Activated gamma-delta T cell treated with Interleukin-2 at 50 U/mL for 16 hours (primary cell): ENCODE results near the gene OSGEP.

Source experiments
- DNase-seq: peaks from one replicate; pipeline ENCODE4 v3.0.0-alpha.2; 2020

Gene OSGEP

DNA sequence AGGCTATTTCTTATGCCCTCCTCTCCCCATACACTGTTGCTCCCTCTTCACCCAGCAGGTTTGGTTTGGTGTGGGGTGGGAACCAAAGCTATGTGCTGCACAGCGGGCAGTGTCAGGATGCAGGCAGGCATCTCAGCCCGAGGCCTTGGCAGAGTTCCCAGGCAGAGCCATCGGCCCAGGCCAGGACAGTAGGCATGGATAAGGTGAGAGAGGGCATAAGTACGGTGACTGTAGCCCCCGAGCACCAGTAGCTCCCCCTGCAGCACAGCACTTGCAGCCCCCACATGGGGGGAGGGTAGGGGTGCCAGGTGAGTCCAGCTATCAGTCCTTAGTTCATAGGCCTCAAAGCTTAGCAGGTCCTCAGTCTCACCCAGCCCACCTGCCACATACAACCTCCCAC, 25.8 kb downstream of the OSGEP start:
- no peak for DNase-seq

DNA sequence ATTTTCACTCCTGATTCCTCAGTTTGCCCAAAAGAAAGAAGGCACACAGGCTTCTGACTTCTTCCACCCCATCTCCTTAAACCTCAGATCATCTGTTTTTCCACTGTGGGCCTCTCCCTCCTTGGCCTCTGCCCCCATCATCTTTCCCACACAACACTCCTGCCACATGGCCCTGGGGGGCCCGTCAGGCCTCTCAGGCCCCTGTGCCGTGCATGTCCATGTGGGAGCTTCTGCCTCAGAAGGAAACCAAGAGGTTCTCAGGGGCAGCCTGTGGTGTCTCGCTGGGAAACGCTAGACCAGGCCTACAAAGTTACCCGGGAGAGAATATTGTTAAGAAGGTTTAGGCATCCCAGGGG, 26.6 kb downstream of the OSGEP start:
- no peak for DNase-seq

DNA sequence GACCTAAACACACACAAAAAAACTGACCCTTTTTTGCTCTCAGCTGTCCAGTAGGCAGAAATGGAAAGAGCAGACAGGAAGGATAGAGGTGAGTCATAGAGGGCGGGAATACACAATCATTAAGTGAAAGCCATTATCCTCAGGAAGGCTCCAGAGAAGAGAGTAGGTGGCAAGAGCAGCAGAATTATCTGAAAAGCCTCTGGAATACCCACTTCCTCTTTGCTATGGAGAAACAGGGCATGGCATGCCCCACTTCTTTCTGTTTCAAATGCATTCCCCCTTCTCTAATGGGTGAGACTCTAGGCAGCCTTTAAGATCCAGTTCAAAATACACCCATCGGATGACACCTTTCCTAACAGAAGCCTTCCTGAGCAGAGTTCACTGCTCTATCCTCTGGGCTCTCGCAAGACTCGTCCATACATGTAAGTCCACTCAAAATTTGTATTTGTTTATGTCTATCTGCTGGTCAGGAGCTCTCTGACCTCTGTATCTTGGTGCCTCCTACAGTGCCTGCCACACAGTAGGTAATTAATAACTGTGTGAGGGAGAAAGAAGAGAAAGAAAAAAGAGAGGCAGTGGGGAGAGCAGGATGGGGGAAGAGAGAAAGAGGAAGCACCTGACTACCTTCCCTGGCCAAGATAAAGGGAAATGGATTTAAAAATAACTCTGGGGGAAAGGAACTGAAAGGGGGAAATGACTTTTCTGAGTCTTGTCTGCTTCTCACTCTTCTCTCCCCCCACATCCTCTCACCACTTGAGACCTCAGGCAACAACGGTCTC, 27.2 kb downstream of the OSGEP start:
- no peak for DNase-seq

DNA sequence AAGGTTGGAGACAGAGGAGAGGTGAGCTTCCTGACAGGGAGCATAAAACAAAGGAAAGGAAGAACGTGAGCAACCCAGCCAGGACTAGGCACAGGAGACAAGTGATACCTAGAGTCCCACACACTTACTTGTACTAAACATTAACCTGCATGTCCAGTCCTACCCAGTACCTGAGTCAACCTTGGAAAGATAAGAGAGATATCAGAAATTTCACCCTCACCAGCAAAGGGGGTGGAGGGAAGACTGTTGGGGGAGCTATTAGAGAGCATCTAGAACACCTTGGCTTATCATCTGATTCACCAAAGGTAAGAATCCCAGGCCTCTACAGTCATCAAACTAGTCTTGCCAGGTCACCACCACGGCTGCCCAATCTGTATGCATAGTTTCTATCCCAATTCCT, 29.8 kb downstream of the OSGEP start:
- DNase-seq = no peak

DNA sequence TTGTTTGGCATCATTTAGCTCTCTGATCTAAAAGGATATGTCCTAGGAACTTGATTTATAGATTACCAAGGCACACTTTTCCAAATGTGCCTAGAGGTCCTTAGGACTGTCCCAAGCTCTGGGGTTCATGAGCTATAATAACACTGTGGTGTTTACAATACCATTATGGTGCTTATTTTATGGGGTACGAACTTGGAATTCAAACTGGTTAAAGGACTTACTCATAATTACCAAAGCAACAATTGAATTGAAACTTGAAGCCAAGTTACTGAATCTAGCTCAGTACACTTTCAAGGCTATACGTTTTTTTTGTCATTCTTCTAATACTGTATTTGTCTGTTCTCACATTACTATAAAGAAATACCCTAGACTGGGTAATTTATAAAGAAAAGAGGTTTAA, 31.7 kb downstream of the OSGEP start:
- DNase-seq = no peak

DNA sequence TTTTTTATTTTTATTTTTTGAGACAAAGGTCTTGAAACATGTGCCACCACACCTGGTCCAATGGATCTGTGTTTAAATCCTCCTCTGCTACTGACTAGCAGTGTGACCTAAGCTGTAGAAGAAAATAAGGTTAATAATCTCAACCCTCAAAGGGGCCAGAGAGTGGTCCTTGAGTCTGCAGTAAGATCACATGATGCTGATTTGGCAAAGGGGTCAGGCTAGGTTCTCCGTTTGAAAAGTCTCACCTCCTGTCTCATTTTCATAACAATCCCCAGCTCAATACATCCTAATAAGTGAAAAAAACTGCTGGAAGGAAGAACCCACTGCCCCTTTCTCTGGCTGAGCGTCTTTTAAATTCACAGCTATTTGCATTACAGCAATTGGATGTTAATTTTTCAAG, 33.3 kb downstream of the OSGEP start:
- DNase-seq = no peak

DNA sequence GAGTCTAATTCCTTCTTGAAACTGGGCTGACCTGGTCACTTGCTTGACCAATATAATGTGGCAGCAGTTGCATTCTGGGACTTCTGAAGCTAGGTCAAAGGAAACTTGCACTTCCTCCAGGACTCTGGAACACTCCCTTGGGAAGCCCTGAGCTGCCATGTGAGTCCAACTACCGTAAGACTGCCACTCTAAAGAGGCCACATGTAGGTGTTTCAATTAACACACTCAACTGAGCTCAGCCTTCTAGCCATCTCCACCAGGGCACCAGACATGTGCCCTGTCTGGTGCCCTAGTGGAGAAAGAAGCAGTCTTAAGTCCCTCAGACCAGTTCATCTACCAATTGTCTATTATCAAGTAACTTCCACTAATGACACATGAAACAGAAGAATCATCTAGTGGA, 35.2 kb downstream of the OSGEP start:
- DNase-seq = no peak

DNA sequence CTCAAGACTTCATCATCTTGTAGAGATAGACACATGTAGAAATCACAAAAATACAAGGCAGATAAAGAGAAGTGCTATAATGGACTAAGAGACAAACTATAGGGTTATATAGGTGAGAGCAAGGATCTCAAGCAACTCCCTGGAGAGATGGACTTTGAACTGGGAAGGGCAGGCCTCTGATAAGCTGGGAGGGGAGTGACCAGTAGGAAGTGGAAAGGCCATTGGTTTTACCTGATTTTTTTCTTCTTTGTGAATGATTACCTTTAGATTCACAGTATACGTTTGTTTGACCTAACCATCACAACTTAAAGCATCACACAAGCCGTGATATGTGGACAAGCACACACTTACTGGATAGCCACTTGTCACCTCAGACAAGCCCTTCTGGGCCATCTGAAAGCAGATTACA, 36.1 kb downstream of the OSGEP start:
- no peak for DNase-seq

DNA sequence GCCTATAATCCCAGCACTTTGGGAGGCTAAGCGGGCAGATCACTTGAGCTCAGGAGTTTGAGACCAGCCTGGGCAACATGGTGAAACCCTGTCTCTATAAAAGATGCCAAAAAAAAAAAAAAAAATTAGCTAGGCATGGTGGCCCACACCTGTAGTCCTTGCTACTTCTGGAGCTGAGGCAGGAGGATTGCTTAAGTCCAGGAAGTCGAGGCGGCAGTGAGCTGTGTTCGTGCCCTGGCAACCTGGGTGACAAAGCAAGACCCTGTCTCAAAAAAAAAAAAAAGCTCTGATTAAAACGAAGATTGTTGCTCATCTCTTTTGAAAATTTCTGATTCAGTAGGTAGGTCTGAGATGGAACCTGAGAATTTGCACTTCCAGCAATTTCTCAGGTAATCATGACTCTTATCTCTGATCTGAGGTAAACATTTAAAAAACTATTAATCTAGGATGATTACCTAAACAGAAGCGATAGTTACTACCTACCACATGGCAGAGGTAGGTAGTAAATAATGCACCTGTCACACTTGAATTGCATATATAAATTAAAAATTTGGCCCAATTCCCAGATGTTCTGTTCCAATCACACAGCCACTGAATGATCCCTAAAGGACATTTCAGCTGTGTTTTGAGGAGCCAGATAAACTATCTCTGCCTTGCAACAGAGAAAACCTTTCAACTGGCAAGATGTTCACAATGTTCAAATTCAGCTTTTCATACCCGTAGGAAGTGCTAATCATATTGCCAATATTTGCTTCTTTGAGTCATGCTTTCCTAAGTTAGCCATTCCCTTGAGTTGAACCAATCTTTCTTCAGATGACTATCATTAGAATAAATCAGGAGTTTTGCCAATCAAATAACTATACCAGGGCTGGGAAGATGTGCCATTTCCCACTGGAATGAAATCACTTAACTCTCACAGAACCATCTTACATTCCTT, 37.1 kb downstream of the OSGEP start:
- DNase-seq = no peak

DNA sequence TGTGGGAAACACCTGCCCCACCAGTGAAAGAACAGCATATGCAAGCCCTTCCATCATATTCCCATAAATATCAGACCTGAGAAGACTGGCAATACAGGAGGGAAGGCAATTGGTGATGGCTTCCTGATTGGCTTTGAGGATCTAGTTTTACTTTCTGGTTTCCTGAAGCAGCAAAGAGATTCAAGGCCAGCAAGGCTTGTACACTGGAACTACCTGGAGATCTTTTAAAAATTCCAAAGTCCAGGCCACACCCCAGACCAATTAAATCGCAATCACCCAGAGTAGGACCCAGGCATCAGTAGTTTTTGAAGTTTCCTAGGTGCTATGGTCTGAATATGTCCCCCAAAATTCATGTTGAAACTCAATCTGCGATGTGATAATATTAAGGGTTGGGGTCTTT, 38.4 kb downstream of the OSGEP start:
- no peak for DNase-seq

DNA sequence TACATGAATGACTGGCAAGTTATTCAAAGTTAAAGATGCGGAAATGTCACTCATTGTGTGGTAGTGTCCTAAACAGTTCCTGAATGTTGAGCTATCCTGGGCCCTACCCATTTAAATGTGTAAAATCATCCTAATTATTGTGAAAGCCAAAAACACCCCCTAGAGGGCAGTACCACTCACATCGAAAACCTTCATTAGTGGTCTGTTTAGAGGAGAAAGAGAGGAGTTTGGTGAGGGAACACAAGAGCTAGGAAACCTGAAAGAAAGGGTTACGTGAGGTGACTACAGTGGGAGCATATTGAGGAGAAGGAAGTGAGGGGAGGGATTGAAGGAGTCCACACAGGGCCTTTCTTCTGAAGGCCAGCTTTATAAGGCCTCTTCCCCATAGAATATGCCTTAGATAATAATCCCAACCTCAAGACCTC, 38.8 kb downstream of the OSGEP start:
- DNase-seq = peak; percentile 23

DNA sequence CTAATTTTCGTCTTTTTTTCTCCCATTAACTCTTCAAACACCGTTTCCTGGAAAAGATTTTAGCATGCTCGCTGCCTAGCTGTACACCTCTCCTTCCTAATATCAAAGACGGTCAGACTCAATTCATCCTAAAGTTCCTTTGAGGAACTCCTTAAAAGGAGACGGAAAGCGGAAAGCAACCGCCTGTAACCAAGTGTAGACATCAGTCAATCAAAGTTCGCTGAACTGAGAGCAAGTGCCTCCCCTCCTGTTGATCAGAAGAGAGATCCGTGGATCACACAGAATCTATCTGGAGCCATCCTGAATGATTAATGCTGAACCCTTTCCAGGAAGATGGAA, 40.9 kb downstream of the OSGEP start:
- no peak for DNase-seq

DNA sequence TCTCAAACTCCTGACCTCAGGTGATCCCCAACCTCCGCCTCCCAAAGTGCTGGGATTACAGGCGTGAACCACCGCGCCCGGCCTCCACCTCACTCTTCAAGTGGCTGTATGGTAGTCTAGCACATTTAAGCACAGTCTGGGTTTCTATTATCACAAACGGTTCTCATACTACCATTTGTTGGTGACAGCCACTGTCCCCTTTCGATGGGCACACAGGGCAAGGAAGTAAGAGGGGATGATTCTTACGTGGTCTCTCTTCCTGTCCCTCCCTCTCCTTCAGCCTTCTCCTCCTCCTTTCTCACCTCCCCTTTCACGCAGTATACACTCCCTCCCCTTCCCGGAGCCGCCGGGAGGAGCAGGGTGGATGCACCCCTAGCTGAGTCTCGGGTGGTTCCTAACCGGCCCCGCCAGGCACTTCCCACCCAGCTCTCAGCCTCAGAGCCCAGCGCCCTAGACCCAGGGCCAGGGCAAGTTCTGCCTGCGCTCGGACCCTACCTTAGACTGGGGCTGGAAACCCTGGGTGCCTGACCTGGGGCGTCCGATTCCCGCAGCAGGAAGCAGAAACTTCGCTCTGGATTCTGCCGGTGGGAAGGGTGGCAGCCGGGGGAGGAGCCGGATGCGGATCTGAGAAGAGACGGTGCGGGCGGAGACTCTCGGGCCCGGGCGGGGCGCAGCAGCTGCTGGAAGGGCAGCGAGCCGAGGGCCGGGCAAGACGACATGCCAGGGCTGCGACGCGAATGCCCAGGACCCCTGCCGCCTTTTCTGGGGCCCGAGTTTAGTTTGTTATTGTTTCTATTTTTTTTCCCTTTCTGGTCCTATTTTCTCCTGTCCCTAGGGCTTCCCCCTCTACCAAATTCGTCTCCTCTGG, 41.5 kb downstream of the OSGEP start, which contains the start of gene TEP1:
Gene TEP1, minus strand, starts transcription at position 626 of the 868 bp plus-strand sequence. CDS start 5,062 bp downstream, outside the sequence.
- DNase-seq = peak; percentile 69

DNA sequence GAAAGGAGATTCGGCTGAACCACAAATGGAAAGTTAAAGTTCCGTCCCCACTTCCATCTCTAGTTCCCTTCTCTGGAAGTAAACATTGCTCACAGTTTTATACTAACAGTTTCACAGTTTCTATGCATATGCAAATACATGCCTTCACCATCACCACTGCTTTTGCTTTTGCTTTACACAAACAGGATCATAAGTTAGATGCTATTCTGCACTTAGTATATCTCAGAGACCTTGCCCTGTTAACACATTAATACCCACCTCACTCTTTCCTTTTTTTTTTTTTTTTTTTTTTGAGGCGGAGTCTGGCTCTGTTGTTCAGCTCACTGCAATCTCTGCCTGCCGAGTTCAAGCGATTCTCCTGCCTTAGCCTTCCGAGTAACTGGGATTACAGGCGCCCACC, 42.2 kb downstream of the OSGEP start:
- no peak for DNase-seq

DNA sequence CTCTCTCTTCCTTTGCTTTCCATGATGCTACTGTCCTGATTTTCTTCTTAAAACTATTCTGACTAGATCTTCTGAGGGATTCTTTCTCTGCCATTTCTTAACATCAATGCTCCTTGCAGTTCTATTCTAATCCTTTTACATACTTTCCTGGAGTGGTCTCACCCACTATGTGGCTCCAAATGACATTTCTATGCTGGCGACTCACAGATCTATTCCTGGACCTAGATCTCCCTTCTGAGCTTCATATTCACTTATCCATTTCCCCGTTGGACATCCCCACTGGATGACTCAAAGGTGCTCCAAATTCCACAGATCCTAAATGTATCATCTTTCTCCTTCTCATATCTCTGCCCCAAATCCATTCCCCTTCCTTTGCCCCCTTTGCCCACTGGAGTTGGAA, 45.4 kb downstream of the OSGEP start:
- DNase-seq = no peak

DNA sequence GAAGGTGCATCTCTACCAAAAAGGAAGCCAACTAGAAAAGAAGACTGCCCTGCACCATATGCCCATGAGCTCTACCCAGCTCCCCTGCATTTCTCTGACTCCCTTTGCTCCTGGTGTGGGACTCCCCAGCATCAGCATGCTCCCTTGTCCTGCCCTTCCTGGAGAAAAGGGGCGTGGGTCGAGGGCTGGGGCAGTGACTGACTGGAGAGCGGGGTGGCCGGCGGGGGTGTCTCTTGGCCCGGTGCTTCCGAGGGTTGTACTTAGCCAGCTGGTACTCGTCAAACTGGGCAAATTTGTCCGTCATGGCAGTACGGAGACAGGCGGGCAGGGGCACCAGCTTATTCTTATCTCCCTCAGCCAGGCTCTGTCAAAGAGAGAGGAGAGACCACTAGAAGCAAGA, 51.1 kb downstream of the OSGEP start:
- no peak for DNase-seq

DNA sequence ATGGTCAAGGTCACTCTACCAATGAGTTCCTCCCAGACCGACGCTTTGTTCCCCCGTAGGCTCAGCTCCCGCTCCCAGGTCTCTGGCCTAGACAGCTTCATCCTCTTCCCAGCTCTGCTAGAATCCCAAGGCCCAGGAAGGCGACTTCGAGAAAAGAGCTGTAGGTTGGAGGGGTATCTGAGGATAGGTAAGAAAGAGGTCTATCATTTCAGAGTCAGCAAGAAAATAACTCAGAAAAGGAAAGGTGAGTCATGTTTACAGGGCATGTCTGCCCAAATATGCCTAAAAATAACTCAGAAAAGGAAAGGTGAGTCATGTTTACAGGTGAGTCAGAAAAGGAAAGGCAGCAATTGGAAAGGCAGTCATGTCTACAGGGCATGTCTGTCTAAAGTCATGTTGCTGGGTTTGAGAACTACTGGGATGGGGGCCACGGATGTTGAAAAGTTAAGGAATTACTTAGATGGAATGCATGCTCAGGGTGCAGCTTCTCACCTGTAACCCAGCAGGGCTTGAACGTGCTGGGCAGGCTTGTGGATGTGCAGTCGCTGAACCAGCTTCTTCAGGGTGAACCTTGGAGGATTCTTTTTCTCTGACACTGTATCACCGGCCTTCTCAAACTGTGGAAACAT, 53.5 kb downstream of the OSGEP start:
- no peak for DNase-seq

DNA sequence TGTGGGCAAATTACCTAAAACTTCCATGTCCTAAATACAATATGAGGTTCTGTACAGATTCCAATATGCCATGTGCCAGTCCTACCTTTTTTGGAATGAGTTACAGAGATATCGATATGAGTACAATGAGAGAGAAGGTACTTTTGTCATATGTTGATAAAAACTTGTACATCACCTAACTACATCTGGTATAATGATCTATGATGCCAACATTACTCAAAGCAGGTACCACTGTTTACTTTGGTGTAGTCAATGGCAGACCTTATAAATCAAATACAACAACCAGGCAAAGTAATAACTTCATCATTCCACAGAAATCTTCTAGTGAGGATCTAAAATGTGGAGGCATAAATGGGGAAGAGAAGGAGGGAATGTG, 54.0 kb downstream of the OSGEP start:
- no peak for DNase-seq

DNA sequence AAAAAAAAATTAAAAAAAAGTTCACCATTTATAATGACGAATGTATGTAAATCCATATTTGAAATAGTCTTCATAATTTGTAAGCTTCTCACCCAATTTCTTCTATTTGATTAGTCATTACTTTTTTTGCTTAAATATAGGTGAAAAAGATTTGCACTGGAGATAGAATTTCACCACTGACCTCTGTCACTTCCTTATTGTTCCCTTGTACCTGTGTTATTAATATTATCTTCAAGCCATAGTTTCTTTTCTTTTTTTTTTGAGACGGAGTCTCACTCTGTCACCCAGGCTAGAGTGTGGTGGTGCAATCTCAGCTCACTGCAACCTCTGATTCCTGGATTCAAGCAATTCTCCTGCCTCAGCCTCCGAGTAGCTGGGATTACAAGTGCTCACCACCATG, 57.1 kb downstream of the OSGEP start:
- no peak for DNase-seq
